NOMO-1 treated with dmso at 0.1 percent for 144 hours (cell line): ENCODE results near the gene ASTL.
"Not testable (repeated sequence)": the region's sequence is repeated elsewhere in the genome, so short reads cannot be mapped to it uniquely, and the experiment has no call there.

Experiments used
- DNase-seq: peaks from one replicate; lab custom pipeline; 2025; ENCODE audit not compliant: unreplicated experiment; lab: John Stamatoyannopoulos, UW

The ASTL gene

DNA sequence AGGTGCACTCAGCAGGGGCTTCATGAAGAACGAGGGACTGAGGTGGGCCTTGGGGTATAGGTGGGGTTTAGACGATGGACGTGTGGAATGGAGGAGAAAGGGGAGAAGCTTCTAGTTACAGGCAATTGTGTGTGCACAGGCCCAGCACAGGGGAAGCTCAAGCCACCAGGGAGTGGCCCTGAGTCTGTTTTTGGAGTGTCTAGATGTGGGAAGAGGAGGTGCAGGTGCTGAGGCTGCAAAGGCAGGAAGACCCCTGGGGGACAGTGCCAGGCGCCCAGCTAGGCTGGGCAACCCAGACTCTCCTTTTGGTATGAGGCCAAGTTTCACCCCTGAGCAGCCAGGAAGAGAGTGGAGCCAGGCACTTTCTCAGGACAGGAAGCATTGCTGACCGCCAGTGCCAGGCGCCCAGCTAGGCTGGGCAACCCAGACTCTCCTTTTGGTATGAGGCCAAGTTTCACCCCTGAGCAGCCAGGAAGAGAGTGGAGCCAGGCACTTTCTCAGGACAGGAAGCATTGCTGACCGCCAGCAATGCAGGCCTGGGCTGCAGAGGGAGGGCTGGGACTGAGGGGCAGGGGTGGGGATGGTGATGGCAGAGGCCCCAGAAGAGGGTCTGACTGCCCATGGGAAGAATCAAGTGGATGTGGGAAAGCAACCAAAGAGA, 53.3 kb downstream of the ASTL start:
- DNase-seq, result not testable (repeated sequence)

- no peak for DNase-seq
These were observed 54.1 kb downstream of the ASTL start for GRCh38 chr2:96083989-96084857.

DNA sequence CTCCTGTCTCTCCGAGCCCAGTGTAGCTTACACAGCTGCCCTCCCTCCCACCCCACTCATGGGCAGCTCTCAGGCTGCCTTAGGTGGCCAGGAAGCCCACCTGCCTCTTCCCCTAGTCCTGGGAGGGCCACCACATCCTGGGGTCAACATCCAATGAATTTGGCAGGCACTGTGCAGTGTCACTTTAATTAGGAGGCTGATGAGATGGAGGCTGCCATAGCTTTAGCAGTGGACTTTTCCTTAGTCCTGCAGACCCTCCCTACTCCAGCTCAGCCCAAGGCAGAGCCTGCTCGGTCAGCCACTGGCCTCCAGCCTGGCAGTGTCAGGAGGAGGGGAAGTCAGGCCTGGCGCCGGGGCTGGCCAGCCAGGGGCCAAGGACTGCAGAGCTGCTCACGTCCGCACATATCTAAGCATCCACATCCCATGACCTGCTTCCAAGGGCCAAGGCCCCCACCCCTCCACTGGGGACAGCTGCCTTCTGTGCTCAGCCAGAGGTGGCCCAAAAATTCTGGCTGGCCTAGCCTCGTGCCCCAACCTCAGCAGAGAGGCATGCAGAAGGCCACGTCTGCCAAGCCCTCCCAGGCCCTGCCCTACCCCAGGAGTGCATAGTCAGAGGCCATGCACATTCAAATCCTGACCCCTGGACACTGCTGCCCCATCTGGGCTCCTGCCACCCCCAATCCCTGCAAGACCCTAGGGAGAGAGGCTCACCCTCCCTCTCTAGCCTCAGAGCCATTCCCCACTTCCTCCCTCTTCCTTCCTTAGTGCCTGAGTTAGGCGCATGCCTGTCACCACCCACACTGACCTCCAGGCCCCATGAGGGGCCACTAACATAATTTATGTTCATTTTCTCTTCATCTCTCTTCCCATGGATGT, 55.0 kb downstream of the ASTL start:
- no peak for DNase-seq

GRCh38 chr2:96082211-96083063, 55.9 kb downstream of the ASTL start:
- no peak for DNase-seq

DNA sequence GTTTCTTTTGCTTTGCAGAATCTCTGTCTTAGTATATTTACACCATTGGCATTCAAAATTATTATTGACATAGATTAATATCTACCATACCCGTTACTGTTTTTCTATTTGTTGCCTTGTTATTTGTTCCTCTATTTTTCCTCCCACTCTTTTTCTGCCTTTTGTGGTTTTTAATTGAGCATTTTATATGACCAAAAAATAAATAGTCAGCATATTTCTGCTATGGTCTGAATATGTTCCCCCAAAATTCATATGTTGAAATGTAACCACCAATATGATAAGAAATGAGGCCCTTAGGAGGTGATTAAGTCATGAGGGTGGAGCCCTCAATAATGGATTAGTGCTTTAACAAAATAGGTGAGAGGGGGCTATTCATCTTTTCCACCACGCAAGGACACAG, 57.3 kb downstream of the ASTL start:
- no peak for DNase-seq

DNA sequence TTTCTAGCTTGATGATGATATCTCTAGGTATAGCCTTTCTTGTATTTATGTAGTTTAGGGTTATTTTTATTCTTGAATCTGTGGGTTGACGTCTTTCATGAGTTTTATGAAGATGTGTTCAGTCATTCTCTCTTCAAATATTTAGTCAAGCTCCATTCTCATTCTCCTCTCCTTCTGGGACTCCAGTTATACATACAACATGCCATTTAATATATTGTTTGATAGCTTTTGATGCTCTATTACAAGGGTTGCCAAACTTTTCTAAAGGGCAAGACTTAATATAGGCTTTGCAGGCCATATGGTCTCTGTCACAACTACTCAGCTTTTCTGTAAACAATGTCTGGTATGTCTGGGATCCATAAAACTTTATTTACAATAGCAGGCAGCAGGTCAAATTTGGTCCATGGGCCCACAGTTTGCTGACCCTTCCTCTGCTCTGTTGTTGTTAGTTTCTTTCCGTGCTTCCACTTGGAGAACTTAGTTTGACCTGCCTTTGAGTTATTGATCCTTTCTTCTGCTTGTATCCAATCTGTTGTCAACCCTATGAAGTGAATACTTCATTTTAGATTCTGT, 63.0 kb downstream of the ASTL start:
- DNase-seq, result no peak

- DNase-seq, result no peak
These were observed 64.1 kb downstream of the ASTL start for GRCh38 chr2:96074156-96074555.

DNA sequence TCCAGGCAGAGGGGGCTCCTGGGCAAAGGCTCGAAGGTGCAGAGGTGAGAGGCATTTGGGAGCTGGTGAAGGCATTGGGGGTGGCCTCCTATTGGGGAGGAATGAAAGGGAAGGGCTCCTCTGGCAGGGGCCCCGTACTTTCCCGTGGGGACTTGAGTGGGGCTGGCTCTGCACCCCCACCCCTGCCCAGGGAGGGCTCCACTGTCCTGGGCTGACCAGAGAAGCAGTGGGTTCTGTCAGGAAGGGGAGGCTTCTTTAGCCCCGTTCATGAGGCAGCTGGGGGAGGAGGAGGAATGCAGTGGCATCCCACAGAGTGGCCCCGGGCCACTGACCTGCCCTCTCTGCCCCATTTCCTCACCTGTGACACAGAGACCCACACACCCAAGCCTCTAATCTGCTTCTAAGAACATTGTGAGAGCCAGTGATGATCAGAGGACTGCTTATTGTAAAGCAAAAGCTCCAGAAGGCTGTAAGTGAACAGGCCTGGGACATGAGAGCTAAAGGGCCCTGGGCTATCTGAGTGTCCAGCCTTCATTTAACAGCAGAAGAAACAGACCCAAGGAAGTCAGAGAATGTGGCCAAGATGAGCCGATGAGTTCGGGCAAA, 65.0 kb downstream of the ASTL start:
- DNase-seq, result no peak
